Right lobe of liver (tissue), 6 donors: Measurements from ENCODE around the gene LCTL. TPM values are rescaled to one million over a fixed set of nuclear protein-coding genes. Genes with fewer than 3 reads are reported as not detected.

Source experiments
- ATAC-seq, 4 donors: fragments of 200-7000 bp; cut with Tn5 transposase; one replicate each; pipeline ENCODE4 v1.9.1; 2020; ENCODE audit warnings: mild to moderate bottlenecking in 4 of 4, moderate library complexity in 4 of 4
- DNase-seq, 3 donors: peaks; one replicate each; pipeline ENCODE4 v3.0.0-alpha.2; 2020
- H3K27ac ChIP-seq, 3 donors: fragments of 200-600 bp; one replicate each; pipeline ENCODE4 v1.8.0; 2022
- H3K27me3 ChIP-seq, 2 donors: fragments of 200-600 bp; one replicate each; pipeline ENCODE4 v1.8.0; 2022
- H3K36me3 ChIP-seq, 4 donors: fragments of 200-600 bp; sonication (generic) in 1 of 4; one replicate each; pipeline versions ENCODE4 v1.5.1 to v1.8.0; 2017 to 2022; ENCODE audit warnings: control low read depth in 1 of 4
- H3K4me1 ChIP-seq, 4 donors: fragments of 200-600 bp; sonication (generic) in 1 of 4; one replicate each; pipeline versions ENCODE4 v1.5.1 to v1.8.0; 2017 to 2022; ENCODE audit warnings: control low read depth in 1 of 4
- H3K4me3 ChIP-seq, 3 donors: fragments of 200-600 bp; one replicate each; pipeline ENCODE4 v1.8.0; 2022
- H3K9me3 ChIP-seq, 4 donors: fragments of 200-600 bp; sonication (generic) in 1 of 4; one replicate each; pipeline versions ENCODE4 v1.5.1 to v1.8.0; 2017 to 2022; ENCODE audit warnings: control low read depth in 1 of 4
- POLR2A ChIP-seq: fragments of 450-650 bp; IDR thresholded peaks from one replicate; pipeline ENCODE4 v1.6.1; 2017; ENCODE audit warnings: antibody characterized with exemption, mild to moderate bottlenecking
- WGBS: methylation state at CpG from one replicate; pipeline ENCODE4 v1.1.6; 2018; ENCODE audit warnings: low coverage, low lambda C conversion rate; ENCODE audit not compliant: insufficient coverage; ENCODE audit errors: missing lambda C conversion rate; 5-methylcytosine and 5-hydroxymethylcytosine counted together
- intact Hi-C, 2 donors: fragments of 100-400 bp; cut with DNase I; formaldehyde crosslinking; loops; one replicate each; pipeline versions ENCODE4 v1.11.2 to v1.14.1; 2022
- long read RNA-seq: library from polyadenylated mRNA; unstranded; transcript quantifications from one replicate; pipeline ENCODE4 v2.0.0, GENCODE V29; 2019
- total RNA-seq, 6 experiments: library from RNA; depleted of rRNA in 2 of 6; stranded (reverse); fragments of >200 nt in 2 of 6; fragmentation: NEBNext Ultra II Directional in 3 of 6; extraction: Animal tissue kit (Norgen Biotek cat#: 25700) in 3 of 6; gene quantifications; one replicate each; pipeline versions ENCODE4 v1.1.0 to v1.2.4, GENCODE V29; 2016 to 2023
- TF ChIP-seq, protein P1 (sequence below), 4 donors: fragments of 200-600 bp in 3 of 4; fragments of 450-650 bp in 1 of 4; IDR thresholded peaks; one replicate each; pipeline versions ENCODE4 v1.5.1 to v1.8.0; 2016 to 2022; ENCODE audit warnings: antibody characterized with exemption in 4 of 4, mild to moderate bottlenecking in 2 of 4
- donor health status: DM: no; HTN: yes; CAD: no.
- donor health status: DM: no; HTN: no; CAD: no.
- donor health status: DM: no; HTN: no; CAD: no.
- donor health status: DM: no; HTN: yes; CAD: no.
- donor health status: DM: no; HTN: yes; CAD: no.

LCTL gene, protein sequence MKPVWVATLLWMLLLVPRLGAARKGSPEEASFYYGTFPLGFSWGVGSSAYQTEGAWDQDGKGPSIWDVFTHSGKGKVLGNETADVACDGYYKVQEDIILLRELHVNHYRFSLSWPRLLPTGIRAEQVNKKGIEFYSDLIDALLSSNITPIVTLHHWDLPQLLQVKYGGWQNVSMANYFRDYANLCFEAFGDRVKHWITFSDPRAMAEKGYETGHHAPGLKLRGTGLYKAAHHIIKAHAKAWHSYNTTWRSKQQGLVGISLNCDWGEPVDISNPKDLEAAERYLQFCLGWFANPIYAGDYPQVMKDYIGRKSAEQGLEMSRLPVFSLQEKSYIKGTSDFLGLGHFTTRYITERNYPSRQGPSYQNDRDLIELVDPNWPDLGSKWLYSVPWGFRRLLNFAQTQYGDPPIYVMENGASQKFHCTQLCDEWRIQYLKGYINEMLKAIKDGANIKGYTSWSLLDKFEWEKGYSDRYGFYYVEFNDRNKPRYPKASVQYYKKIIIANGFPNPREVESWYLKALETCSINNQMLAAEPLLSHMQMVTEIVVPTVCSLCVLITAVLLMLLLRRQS
- total RNA-seq: not detected
- long read RNA-seq: 0 reads

- TF ChIP-seq, protein P1, sequence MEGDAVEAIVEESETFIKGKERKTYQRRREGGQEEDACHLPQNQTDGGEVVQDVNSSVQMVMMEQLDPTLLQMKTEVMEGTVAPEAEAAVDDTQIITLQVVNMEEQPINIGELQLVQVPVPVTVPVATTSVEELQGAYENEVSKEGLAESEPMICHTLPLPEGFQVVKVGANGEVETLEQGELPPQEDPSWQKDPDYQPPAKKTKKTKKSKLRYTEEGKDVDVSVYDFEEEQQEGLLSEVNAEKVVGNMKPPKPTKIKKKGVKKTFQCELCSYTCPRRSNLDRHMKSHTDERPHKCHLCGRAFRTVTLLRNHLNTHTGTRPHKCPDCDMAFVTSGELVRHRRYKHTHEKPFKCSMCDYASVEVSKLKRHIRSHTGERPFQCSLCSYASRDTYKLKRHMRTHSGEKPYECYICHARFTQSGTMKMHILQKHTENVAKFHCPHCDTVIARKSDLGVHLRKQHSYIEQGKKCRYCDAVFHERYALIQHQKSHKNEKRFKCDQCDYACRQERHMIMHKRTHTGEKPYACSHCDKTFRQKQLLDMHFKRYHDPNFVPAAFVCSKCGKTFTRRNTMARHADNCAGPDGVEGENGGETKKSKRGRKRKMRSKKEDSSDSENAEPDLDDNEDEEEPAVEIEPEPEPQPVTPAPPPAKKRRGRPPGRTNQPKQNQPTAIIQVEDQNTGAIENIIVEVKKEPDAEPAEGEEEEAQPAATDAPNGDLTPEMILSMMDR (IDR thresholded peaks at IDR 0.05): no peak
- no peak for TF ChIP-seq POLR2A
- no peaks in the 10 kb centered on the region for H3K4me1 ChIP-seq
- ATAC-seq: no peak
- WGBS: 59% methylated on average over 3 of the region's 14 CpGs
- H3K27me3 ChIP-seq: no peaks in the 10 kb centered on the region
- no peaks in the 10 kb centered on the region for H3K36me3 ChIP-seq
- intact Hi-C loops: no loop called here
- no peak within 1 kb of the TSS for H3K4me3 ChIP-seq
- peak in 2 of 3 donors; percentile 35 to 42 for DNase-seq
- H3K9me3 ChIP-seq: no peaks in the 10 kb centered on the region
- no peak within 1 kb of the TSS for H3K27ac ChIP-seq
These were observed at the start of gene LCTL for GRCh38 chr15:66565741-66566144. TSS of gene LCTL (minus strand) at chr15:66565998. CDS start at chr15:66565365, 633 bp downstream.

DNA sequence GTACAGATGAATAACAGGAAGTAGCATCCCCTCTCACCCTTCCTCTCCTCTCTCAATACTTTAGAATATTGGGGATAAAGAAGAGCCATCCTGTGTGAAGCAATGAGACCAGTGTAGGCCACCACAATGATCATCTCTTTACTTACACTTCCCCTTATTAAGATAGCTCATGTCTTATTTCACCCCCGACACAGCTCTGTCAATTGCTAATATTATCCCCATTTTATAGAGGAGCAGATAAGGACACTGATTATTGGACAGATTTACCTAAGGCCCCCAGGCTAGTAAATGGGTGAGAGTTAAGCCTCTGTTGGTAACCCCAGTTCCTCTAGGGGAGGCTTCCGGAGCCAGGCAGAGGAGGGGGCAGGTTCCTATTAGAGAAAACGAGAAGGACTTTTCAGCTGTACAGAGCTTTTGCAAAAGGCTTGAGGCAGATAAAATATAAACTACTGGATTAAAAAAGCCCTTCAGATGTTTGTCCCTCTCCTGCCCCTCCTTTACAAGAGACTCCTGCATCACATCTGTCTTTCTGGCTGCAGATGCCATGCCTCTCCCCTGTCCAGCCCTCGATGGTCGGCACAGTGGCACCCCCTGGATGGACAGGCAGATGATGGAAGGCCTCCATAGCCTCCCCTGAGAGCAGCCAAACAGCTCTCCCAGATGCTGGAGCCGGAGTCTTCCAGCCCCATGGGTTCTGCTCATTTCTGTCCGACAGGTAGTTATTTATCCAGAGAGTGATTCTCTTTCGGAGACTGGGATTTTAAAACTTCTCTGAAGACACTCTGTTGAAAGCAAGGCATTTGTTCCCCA is 49.4 kb upstream of the LCTL start:
- no peaks in the 10 kb centered on the region for H3K9me3 ChIP-seq
- TF ChIP-seq, protein P1 (IDR thresholded peaks at IDR 0.05): no peak
- no peak for TF ChIP-seq POLR2A
- 72% methylated on average over 6 of the region's 8 CpGs for WGBS
- no peak overlapping the region for H3K27ac ChIP-seq
- intact Hi-C loops: no loop called here
- H3K27me3 ChIP-seq: no peaks in the 10 kb centered on the region
- H3K4me3 ChIP-seq: no peak overlapping the region
- H3K36me3 ChIP-seq: no peaks in the 10 kb centered on the region
- peaks cover 0 to 38% (median 16%) of the 10 kb centered on the region in 4 donors for H3K4me1 ChIP-seq
- ATAC-seq: no peak
- peak in 1 of 3 donors; percentile 46 for DNase-seq

DNA sequence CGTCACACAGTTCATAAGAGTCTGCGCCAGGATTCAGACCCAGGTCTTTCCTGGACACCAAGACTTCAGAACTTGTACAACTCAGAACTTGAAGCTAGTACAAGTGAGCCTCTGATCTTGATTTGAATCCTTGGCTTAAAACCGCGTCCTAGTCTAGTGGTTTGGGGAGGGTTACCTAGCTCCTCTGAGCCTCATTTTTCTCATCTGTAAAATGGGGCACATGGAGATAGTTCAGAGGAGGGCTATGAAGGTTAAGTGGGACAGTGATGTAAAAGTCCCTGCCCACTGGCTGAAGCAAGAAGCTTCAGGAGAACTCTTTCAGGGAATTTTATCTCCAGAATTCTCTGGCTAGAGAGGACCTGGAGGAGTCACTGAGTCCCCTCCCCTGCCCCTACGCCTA is 48.7 kb upstream of the LCTL start:
- intact Hi-C loops: no loop called here
- H3K27me3 ChIP-seq: no peaks in the 10 kb centered on the region
- ATAC-seq: no peak
- no peaks in the 10 kb centered on the region for H3K36me3 ChIP-seq
- no peak overlapping the region for H3K27ac ChIP-seq
- H3K4me3 ChIP-seq: no peak overlapping the region
- H3K9me3 ChIP-seq: no peaks in the 10 kb centered on the region
- DNase-seq: no peak
- 89% methylated on average over 2 of the region's 5 CpGs for WGBS
- TF ChIP-seq, protein P1 (IDR thresholded peaks at IDR 0.05): no peak
- TF ChIP-seq POLR2A: no peak
- H3K4me1 ChIP-seq: peaks cover 0 to 37% (median 14%) of the 10 kb centered on the region in 4 donors

GRCh38 chr15:66613743-66614142 is 47.9 kb upstream of the LCTL start:
- DNase-seq (no peak), ATAC-seq (no peak)
- Histone ChIP-seq H3K27ac (no peak overlapping the region), H3K4me1 (peaks cover 0 to 30% (median 11%) of the 10 kb centered on the region in 4 donors), H3K36me3 (no peaks in the 10 kb centered on the region), H3K9me3 (no peaks in the 10 kb centered on the region), H3K27me3 (no peaks in the 10 kb centered on the region), H3K4me3 (no peak overlapping the region)
- WGBS: 80% methylated on average over 1 of the region's 3 CpGs
- TF ChIP-seq, protein P1 (IDR thresholded peaks at IDR 0.05): no peak
- no peak for TF ChIP-seq POLR2A
- intact Hi-C loops: no loop called here
